Left kidney (tissue), 2 donors: Measurements from ENCODE around the gene UBE2D2. TPM values are rescaled to one million over a fixed set of nuclear protein-coding genes. Genes with fewer than 3 reads are reported as not detected.
A peak's percentile ranks its signal among the peaks of the same experiment; 100 is the strongest.
"Not testable (repeated sequence)": the region's sequence is repeated elsewhere in the genome, so short reads cannot be mapped to it uniquely, and the experiment has no call there.

Experiments
- DNase-seq: peaks from one replicate; pipeline ENCODE4 v3.0.0-alpha.2; 2013
- polyA plus RNA-seq: library from polyadenylated mRNA; unstranded; fragments of 120-200 nt; gene quantifications from one replicate; pipeline ENCODE4 v1.2.1, GENCODE V29; 2013; ENCODE audit not compliant: insufficient read length

Gene UBE2D2
- polyA plus RNA-seq, 1 donor = 185 TPM

GRCh38 chr5:139543423-139543991 lies 17.6 kb upstream of the UBE2D2 start:
- no peak for DNase-seq

GRCh38 chr5:139546593-139546992 lies 14.5 kb upstream of the UBE2D2 start:
- DNase-seq = not testable (repeated sequence)

GRCh38 chr5:139549162-139549894 lies 11.8 kb upstream of the UBE2D2 start:
- DNase-seq = no peak

- not testable (repeated sequence) for DNase-seq
Measured at GRCh38 chr5:139550051-139550872, 10.9 kb upstream of the UBE2D2 start.

GRCh38 chr5:139551191-139551889 lies 9.8 kb upstream of the UBE2D2 start:
- DNase-seq = no peak

- no peak for DNase-seq
Measured at GRCh38 chr5:139552893-139553575, 8.1 kb upstream of the UBE2D2 start.

- no peak for DNase-seq
Measured at GRCh38 chr5:139554264-139554663, 6.9 kb upstream of the UBE2D2 start.

- no peak for DNase-seq
Measured at GRCh38 chr5:139557811-139558210, 3.3 kb upstream of the UBE2D2 start.

GRCh38 chr5:139561655-139562451 lies 714 bp downstream of the UBE2D2 start:
- DNase-seq = peak; percentile 40

- no peak for DNase-seq
Measured at GRCh38 chr5:139562847-139563246, 1.7 kb downstream of the UBE2D2 start.

- no peak for DNase-seq
Measured at GRCh38 chr5:139565411-139566305, 4.5 kb downstream of the UBE2D2 start.

- DNase-seq = no peak
Measured at GRCh38 chr5:139566611-139567010, 5.5 kb downstream of the UBE2D2 start.

GRCh38 chr5:139569270-139569955 lies 8.3 kb downstream of the UBE2D2 start:
- DNase-seq = no peak

GRCh38 chr5:139571543-139571942 lies 10.4 kb downstream of the UBE2D2 start:
- DNase-seq = no peak

- no peak for DNase-seq
Measured at GRCh38 chr5:139571966-139572365, 10.8 kb downstream of the UBE2D2 start.

GRCh38 chr5:139574641-139575312 lies 13.6 kb downstream of the UBE2D2 start:
- peak; percentile 34 for DNase-seq

GRCh38 chr5:139575313-139575646 lies 14.1 kb downstream of the UBE2D2 start:
- DNase-seq = no peak

GRCh38 chr5:139575751-139576150 lies 14.6 kb downstream of the UBE2D2 start:
- no peak for DNase-seq
